Psoas muscle (tissue), 8 donors: ENCODE data around the gene TMEM154. TPM values are rescaled to one million over a fixed set of nuclear protein-coding genes. Genes with fewer than 3 reads are reported as not detected.

Source experiments
- ATAC-seq, 4 donors: fragments of 200-7000 bp; cut with Tn5 transposase; one replicate each; pipeline ENCODE4 v1.9.1; 2020; ENCODE audit warnings: moderate library complexity in 3 of 4, mild to moderate bottlenecking in 2 of 4
- DNase-seq, 2 donors: peaks; one replicate each; pipeline ENCODE4 v3.0.0-alpha.2; 2020
- H3K27ac ChIP-seq: fragments of 200-600 bp; one replicate; pipeline ENCODE4 v1.8.0; 2022
- H3K27me3 ChIP-seq, 3 donors: fragments of 200-600 bp in 1 of 3; one replicate each; pipeline versions ENCODE4 v1.6.1 to v1.8.0; 2013 to 2022; ENCODE audit warnings: low read length in 2 of 3, mild to moderate bottlenecking in 2 of 3, moderate library complexity in 1 of 3; ENCODE audit not compliant: insufficient read depth in 3 of 3
- H3K36me3 ChIP-seq, 2 donors: fragments of 200-600 bp in 1 of 2; one replicate each; pipeline versions ENCODE4 v1.6.1 to v1.8.0; 2013 to 2022; ENCODE audit warnings: low read depth in 1 of 2, mild to moderate bottlenecking in 1 of 2, moderate library complexity in 1 of 2; ENCODE audit not compliant: insufficient read depth in 1 of 2
- H3K4me1 ChIP-seq: fragments of 200-600 bp; one replicate; pipeline ENCODE4 v1.8.0; 2022
- H3K4me3 ChIP-seq: fragments of 200-600 bp; one replicate; pipeline ENCODE4 v1.8.0; 2022; ENCODE audit warnings: mild to moderate bottlenecking
- H3K9me3 ChIP-seq: fragments of 200-600 bp; one replicate; pipeline ENCODE4 v1.8.0; 2022
- WGBS, 3 donors: extraction: QIAGEN DNeasy Blood & Tissue Kit; methylation state at CpG; one replicate each; pipeline versions ENCODE4 v1.1.6 to v1.1.7; 2013; 5-methylcytosine and 5-hydroxymethylcytosine counted together
- intact Hi-C, 2 donors: fragments of 100-400 bp; cut with DNase I; formaldehyde crosslinking; loops; one replicate each; pipeline versions ENCODE4 v1.11.0 to v1.14.2; 2022
- polyA plus RNA-seq, 3 donors: library from polyadenylated mRNA; stranded (reverse); fragments of 200-250 nt; gene quantifications; one replicate each; pipeline ENCODE4 v1.2.3, GENCODE V29; 2013
- total RNA-seq, 4 donors: library from RNA; stranded (reverse); fragmentation: NEBNext Ultra II Directional in 2 of 4; extraction: Animal tissue kit (Norgen Biotek cat#: 25700) in 2 of 4; gene quantifications; one replicate each; pipeline versions ENCODE4 v1.2.1 to v1.2.4, GENCODE V29; 2021 to 2023
- TF ChIP-seq, protein P1 (sequence below): fragments of 200-600 bp; IDR thresholded peaks from one replicate; pipeline ENCODE4 v1.8.0; 2022; ENCODE audit warnings: antibody characterized with exemption
- donor health status: healthy with polysubstance abuse.
- donor health status: DM: no; HTN: no; CAD: no; lungs with moderate emphysema.
- donor health status: Bipolar disorder and iron deficiency.
- donor health status: healthy.
- donor health status: DM: yes; HTN: yes; CAD: no.
- donor health status: DM: no; HTN: no; CAD: no.
- donor health status: DM: no; HTN: no; CAD: no.
- donor health status: DM: yes; HTN: yes; CAD: no.

The TMEM154 gene
- total and polyA plus RNA-seq, 7 donors, result 0.06 to 0.98 (median 0.40) TPM

DNA sequence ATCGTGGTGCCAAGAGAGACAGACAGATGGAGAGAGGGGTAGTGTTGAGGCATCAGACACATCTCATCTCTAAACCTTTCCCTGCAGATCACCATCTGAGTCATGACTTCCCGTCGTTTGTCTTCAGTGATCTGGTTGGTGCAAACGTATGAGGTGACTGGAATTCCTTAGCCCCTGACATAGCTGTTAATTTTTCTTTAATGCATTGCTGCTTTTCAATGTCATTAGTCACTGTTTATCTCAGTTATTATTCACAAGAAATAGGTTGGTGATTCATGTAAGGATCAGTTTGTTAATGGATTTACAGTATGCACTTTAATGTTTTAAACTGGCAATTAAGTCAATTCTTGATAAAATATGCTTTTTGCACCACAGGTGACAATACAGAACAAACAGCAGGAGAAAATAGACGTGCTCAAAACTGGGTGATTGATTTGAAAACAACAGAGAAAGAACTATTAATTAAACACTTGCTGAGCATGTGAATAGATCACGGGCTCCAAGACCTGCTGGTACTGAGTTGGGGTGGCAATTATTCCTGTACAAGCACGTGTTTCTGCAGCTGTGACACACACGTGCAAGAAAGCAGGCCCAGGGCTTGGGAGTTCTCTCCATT is 1.3 kb upstream of the TMEM154 start:
- Histone ChIP-seq H3K4me3 (no peak overlapping the region), H3K4me1 (no peaks in the 10 kb centered on the region), H3K9me3 (no peaks in the 10 kb centered on the region), H3K27ac (no peak overlapping the region), H3K36me3 (no peaks in the 10 kb centered on the region), H3K27me3 (no peaks in the 10 kb centered on the region)
- intact Hi-C loops, result loop anchor here in 1 of 2 donors (2.0 kb wide), 1 partner anchor 56 kb away; no protein-coding TSS in a partner anchor
- 79 to 82% (median 81%) methylated on average over 8 of the region's 8 CpGs for WGBS, 3 donors
- ATAC-seq, result no peak
- no peak for DNase-seq
- TF ChIP-seq, protein P1, sequence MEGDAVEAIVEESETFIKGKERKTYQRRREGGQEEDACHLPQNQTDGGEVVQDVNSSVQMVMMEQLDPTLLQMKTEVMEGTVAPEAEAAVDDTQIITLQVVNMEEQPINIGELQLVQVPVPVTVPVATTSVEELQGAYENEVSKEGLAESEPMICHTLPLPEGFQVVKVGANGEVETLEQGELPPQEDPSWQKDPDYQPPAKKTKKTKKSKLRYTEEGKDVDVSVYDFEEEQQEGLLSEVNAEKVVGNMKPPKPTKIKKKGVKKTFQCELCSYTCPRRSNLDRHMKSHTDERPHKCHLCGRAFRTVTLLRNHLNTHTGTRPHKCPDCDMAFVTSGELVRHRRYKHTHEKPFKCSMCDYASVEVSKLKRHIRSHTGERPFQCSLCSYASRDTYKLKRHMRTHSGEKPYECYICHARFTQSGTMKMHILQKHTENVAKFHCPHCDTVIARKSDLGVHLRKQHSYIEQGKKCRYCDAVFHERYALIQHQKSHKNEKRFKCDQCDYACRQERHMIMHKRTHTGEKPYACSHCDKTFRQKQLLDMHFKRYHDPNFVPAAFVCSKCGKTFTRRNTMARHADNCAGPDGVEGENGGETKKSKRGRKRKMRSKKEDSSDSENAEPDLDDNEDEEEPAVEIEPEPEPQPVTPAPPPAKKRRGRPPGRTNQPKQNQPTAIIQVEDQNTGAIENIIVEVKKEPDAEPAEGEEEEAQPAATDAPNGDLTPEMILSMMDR, result no peak

DNA sequence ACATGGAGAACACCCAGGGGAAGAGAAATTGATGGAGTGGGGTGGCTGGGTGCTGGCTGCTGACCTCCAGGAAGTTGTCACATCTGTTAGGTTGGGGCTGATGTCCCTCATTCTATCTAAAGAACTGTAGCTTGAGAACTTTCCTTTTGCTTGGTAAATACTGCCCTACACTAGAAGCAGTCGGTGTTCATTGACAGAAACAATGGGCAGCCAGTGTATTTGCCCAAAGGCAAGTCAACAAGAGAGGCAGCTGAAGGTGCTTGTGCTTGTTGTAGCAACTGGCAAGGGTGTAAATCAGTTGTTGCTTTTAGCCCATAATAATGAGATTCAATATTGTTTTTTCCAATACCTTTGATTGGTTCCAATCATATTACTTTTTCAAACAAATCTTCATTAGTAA is 956 bp downstream of the TMEM154 start:
- TF ChIP-seq, protein P1, result no peak
- no peak for ATAC-seq
- 46 to 55% (median 54%) methylated on average over 1 of the region's 1 CpG for WGBS, 3 donors

DNA sequence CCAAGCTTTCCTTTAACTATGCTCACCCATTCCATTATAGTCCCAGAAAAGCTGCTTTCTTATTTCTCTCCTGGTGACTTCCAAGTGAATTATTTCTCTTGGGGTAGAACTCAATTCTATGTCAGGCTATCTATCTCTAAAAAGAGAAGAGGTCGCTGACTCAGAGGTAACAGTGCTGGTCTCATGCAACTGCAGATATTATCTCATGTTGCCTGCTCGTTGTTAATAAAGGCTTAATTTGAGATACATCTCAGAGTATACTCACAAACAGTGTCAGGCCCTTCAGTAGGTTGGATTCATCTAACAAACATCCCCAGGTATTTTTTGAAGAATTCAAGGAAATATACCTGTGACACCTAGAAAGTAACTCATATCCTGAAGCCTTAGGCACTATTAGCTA is 2.7 kb downstream of the TMEM154 start:
- 85 to 92% (median 90%) methylated on average over 2 of the region's 2 CpGs for WGBS, 3 donors
- no peak for DNase-seq
- H3K9me3 ChIP-seq, result no peaks in the 10 kb centered on the region
- no peak overlapping the region for H3K27ac ChIP-seq
- no peaks in the 10 kb centered on the region for H3K27me3 ChIP-seq
- TF ChIP-seq, protein P1, result no peak
- H3K4me1 ChIP-seq, result no peaks in the 10 kb centered on the region
- H3K4me3 ChIP-seq, result no peak overlapping the region
- no peaks in the 10 kb centered on the region for H3K36me3 ChIP-seq
- no peak for ATAC-seq
- intact Hi-C loops, result no loop called here

More for the DNA sequence above, 956 bp downstream of the TMEM154 start:
- no peak for DNase-seq
- H3K9me3 ChIP-seq, result no peaks in the 10 kb centered on the region
- no peak overlapping the region for H3K27ac ChIP-seq
- intact Hi-C loops, result no loop called here
- no peaks in the 10 kb centered on the region for H3K4me1 ChIP-seq
- no peaks in the 10 kb centered on the region for H3K27me3 ChIP-seq
- peak overlapping the region; percentile 60 for H3K4me3 ChIP-seq
- no peaks in the 10 kb centered on the region for H3K36me3 ChIP-seq

GRCh38 chr4:152676052-152676854 is 3.5 kb downstream of the TMEM154 start:
- intact Hi-C loops, result no loop called here
- WGBS, 3 donors, result 70 to 79% (median 74%) methylated on average over 3 of the region's 3 CpGs
- no peak for ATAC-seq

More at GRCh38 chr4:152676052-152676854, 3.5 kb downstream of the TMEM154 start:
- TF ChIP-seq, protein P1, result no peak
- no peaks in the 10 kb centered on the region for H3K9me3 ChIP-seq
- H3K27ac ChIP-seq, result no peak overlapping the region
- H3K4me3 ChIP-seq, result no peak overlapping the region
- DNase-seq, result no peak
- H3K36me3 ChIP-seq, result no peaks in the 10 kb centered on the region
- no peaks in the 10 kb centered on the region for H3K27me3 ChIP-seq
- H3K4me1 ChIP-seq, result no peaks in the 10 kb centered on the region
